ENCODE data around the gene RNASE7. TPM values are rescaled to one million over a fixed set of nuclear protein-coding genes. Genes with fewer than 3 reads are reported as not detected.

RNASE7 gene
- not detected in 2 replicates for total RNA-seq (2014; rRNA removed; shearing (Covaris generic))

GRCh38 chr14:21041676-21042433, at the start of gene RNASE7:
RNASE7 (plus strand) TSS chr14:21042362; CDS start chr14:21042993, 631 bp downstream.

GRCh38 chr14:20998674-20999366, 43.3 kb upstream of the RNASE7 start, which contains the start of gene SLC39A2:
SLC39A2 (plus strand) TSS chr14:20999293; CDS start chr14:20999447, 154 bp downstream.

GRCh38 chr14:21024585-21025370, 17.4 kb upstream of the RNASE7 start, which contains the start of gene NDRG2:
NDRG2 (minus strand) TSS chr14:21025061; CDS start chr14:21023315, 1,746 bp downstream.

GRCh38 chr14:21029917-21030316, 12.2 kb upstream of the RNASE7 start, which contains the start of gene TPPP2:
TPPP2 (plus strand) TSS chr14:21030217; CDS start chr14:21030582, 365 bp downstream.

GRCh38 chr14:21034707-21035106, 7.5 kb upstream of the RNASE7 start, which contains the start of gene RNASE13:
RNASE13 (minus strand) TSS chr14:21034807; CDS start chr14:21034288, 519 bp downstream.

GRCh38 chr14:21057803-21058675, 15.9 kb downstream of the RNASE7 start, which contains the start of gene RNASE8:
RNASE8 (plus strand) TSS chr14:21057822; CDS start chr14:21057893, 71 bp downstream.

GRCh38 chr14:21070083-21070609, 28.0 kb downstream of the RNASE7 start, which contains the start of gene ARHGEF40:
ARHGEF40 (plus strand) TSS chr14:21070304; CDS start chr14:21070397, 93 bp downstream.

Other genes starting within 250 kb of the RNASE7 start
- gene RNASE1, start 239.5 kb upstream of the RNASE7 start, total RNA-seq (2014; rRNA removed; shearing (Covaris generic)), result not detected in 2 replicates
- not detected in 2 replicates for gene RNASE3, start 151.0 kb upstream of the RNASE7 start, total RNA-seq (2014; rRNA removed; shearing (Covaris generic))
- gene RNASE2, start 86.9 kb upstream of the RNASE7 start, total RNA-seq (2014; rRNA removed; shearing (Covaris generic)), result not detected in 2 replicates
- gene METTL17, start 52.4 kb upstream of the RNASE7 start, total RNA-seq (2014; rRNA removed; shearing (Covaris generic)), result 77.0 and 88.5 TPM in 2 replicates
- gene SLC39A2, start 43.1 kb upstream of the RNASE7 start, total RNA-seq (2014; rRNA removed; shearing (Covaris generic)), result not detected in 2 replicates
- gene NDRG2, start 17.3 kb upstream of the RNASE7 start, total RNA-seq (2014; rRNA removed; shearing (Covaris generic)), result 3.4 and 4.2 TPM in 2 replicates
- not detected in 2 replicates for gene TPPP2, start 12.1 kb upstream of the RNASE7 start, total RNA-seq (2014; rRNA removed; shearing (Covaris generic))
- not detected in 2 replicates for gene RNASE13, start 7.6 kb upstream of the RNASE7 start, total RNA-seq (2014; rRNA removed; shearing (Covaris generic))
- not detected in 2 replicates for gene RNASE8, start 15.5 kb downstream of the RNASE7 start, total RNA-seq (2014; rRNA removed; shearing (Covaris generic))
- gene ARHGEF40, start 27.9 kb downstream of the RNASE7 start, total RNA-seq (2014; rRNA removed; shearing (Covaris generic)), result 25.5 and 27.5 TPM in 2 replicates
- gene ZNF219, start 56.3 kb downstream of the RNASE7 start, total RNA-seq (2014; rRNA removed; shearing (Covaris generic)), result 4.4 and 7.0 TPM in 2 replicates
- gene TMEM253, start 58.7 kb downstream of the RNASE7 start, total RNA-seq (2014; rRNA removed; shearing (Covaris generic)), result 0.53 TPM in 1 of 2 replicates, not detected in the other
- gene OR5AU1, start 113.7 kb downstream of the RNASE7 start, total RNA-seq (2014; rRNA removed; shearing (Covaris generic)), result not detected in 2 replicates
- gene HNRNPC, start 227.1 kb downstream of the RNASE7 start, total RNA-seq (2014; rRNA removed; shearing (Covaris generic)), result 780 and 859 TPM in 2 replicates
- not detected in 2 replicates for gene RPGRIP1, start 237.7 kb downstream of the RNASE7 start, total RNA-seq (2014; rRNA removed; shearing (Covaris generic))